NCI-H2107 (cell line): ENCODE measurements around the gene NEDD4L.
"Not testable (repeated sequence)": the region's sequence is repeated elsewhere in the genome, so short reads cannot be mapped to it uniquely, and the experiment has no call there.

Source experiments
- DNase-seq: peaks from one replicate; lab custom pipeline; 2025; lab: John Stamatoyannopoulos, UW

Gene NEDD4L

GRCh38 chr18:58418361-58418760 is 374.3 kb downstream of the NEDD4L start:
- DNase-seq: no peak

GRCh38 chr18:58419587-58420199 is 375.7 kb downstream of the NEDD4L start:
- no peak for DNase-seq

- no peak for DNase-seq
These were observed 382.6 kb downstream of the NEDD4L start for GRCh38 chr18:58426611-58427010.

- DNase-seq: no peak
These were observed 383.3 kb downstream of the NEDD4L start for GRCh38 chr18:58427321-58427720.

- no peak for DNase-seq
These were observed 385.4 kb downstream of the NEDD4L start for GRCh38 chr18:58429442-58429841.

- DNase-seq: no peak
These were observed 387.2 kb downstream of the NEDD4L start for GRCh38 chr18:58431215-58431614.

- DNase-seq: no peak
These were observed 388.2 kb downstream of the NEDD4L start for GRCh38 chr18:58432050-58432727.

GRCh38 chr18:58435221-58436005 is 391.4 kb downstream of the NEDD4L start:
- not testable (repeated sequence) for DNase-seq

- no peak for DNase-seq
These were observed 394.3 kb downstream of the NEDD4L start for GRCh38 chr18:58438161-58438957.

GRCh38 chr18:58438958-58439300 is 394.9 kb downstream of the NEDD4L start:
- DNase-seq: no peak

- DNase-seq: no peak
These were observed 399.6 kb downstream of the NEDD4L start for GRCh38 chr18:58443671-58444070.

- no peak for DNase-seq
These were observed 402.5 kb downstream of the NEDD4L start for GRCh38 chr18:58446391-58447060.

- DNase-seq: no peak
These were observed 403.5 kb downstream of the NEDD4L start for GRCh38 chr18:58447402-58448095.

- DNase-seq: no peak
These were observed 405.4 kb downstream of the NEDD4L start for GRCh38 chr18:58449464-58449863.
